Measurements from ENCODE around the gene TMED8.

- TF ChIP-seq CTCF (IDR thresholded peaks at IDR 0.05) (no peak), POLR2A (IDR thresholded peaks at IDR 0.05) (no peak)
These were observed 30.3 kb upstream of the TMED8 start for GRCh38 chr14:77407158-77407557.
